H1 (cell line): ENCODE data around the gene PLSCR1.

Experiments used
- ASH2L ChIP-seq: fragments of 200-600, 300-600 bp; sonication (generic); IDR thresholded peaks from one replicate; pipeline ENCODE4 v1.7.1; 2017; ENCODE audit warnings: low read length
- CTCF ChIP-seq, 3 experiments: IDR thresholded peaks; 1 replicate in 2 of 3; 2 replicates in 1 of 3; pipeline versions ENCODE4 v1.5.1 to v1.6.1; 2011; ENCODE audit warnings: low read length in 3 of 3, mild to moderate bottlenecking in 3 of 3, inconsistent platforms in 2 of 3, low read depth in 1 of 3, moderate library complexity in 1 of 3; ENCODE audit not compliant: insufficient read depth in 1 of 3; ENCODE audit errors: control extremely low read depth in 1 of 3
- EZH2 ChIP-seq: fragments of 200-600 bp; sonication (generic); IDR thresholded peaks from 2 replicates; pipeline ENCODE4 v1.7.1; 2012; ENCODE audit warnings: low read depth, mild to moderate bottlenecking, moderate library complexity, low read length, inconsistent platforms; ENCODE audit not compliant: severe bottlenecking
- GABPA ChIP-seq: IDR thresholded peaks from 2 replicates; pipeline ENCODE4 v1.6.1; 2011; ENCODE audit warnings: mild to moderate bottlenecking, low read length, moderate library complexity, borderline replicate concordance; ENCODE audit not compliant: insufficient read depth
- RFX5 ChIP-seq: IDR thresholded peaks from 2 replicates; pipeline ENCODE4 v1.6.1; 2011; ENCODE audit warnings: low read depth, low read length, improper control_type of control experiment, borderline replicate concordance
- SIN3A ChIP-seq, 2 experiments: IDR thresholded peaks in 1 of 2; conservative IDR thresholded peaks in 1 of 2; 2 replicates each; pipeline ENCODE4 v1.6.1; 2011 to 2012; ENCODE audit warnings: low read length in 2 of 2, improper control_type of control experiment in 1 of 2, low read depth in 1 of 2, mild to moderate bottlenecking in 1 of 2
- SUZ12 ChIP-seq: fragments of 200-600 bp; sonication (generic); IDR thresholded peaks from 2 replicates; pipeline ENCODE4 v1.6.1; 2012; ENCODE audit warnings: mild to moderate bottlenecking, inconsistent platforms, low read length, moderate library complexity, mixed read lengths
- TEAD4 ChIP-seq: IDR thresholded peaks from 2 replicates; pipeline ENCODE4 v1.6.1; 2012; ENCODE audit warnings: low read depth, low read length, inconsistent platforms, mixed read lengths
- USF2 ChIP-seq: IDR thresholded peaks from 2 replicates; pipeline ENCODE4 v1.6.1; 2011; ENCODE audit warnings: low read length, improper control_type of control experiment
- ZNF274 ChIP-seq: IDR thresholded peaks from 2 replicates; pipeline ENCODE4 v1.7.0; 2012; ENCODE audit warnings: low read length, borderline replicate concordance; ENCODE audit errors: extremely low read depth

GRCh38 chr3:146496726-146497125 is 47.7 kb downstream of the PLSCR1 start:
- TF ChIP-seq TEAD4: no peak
- TF ChIP-seq CTCF (IDR thresholded peaks at IDR 0.05; ENCODE audit: control extremely low read depth in 1 of 3, insufficient read depth in 1 of 3, low read depth in 1 of 3, low read length in 3 of 3): no peak
- TF ChIP-seq EZH2: no peak
- no peak for TF ChIP-seq USF2
- no peak for TF ChIP-seq ASH2L
- TF ChIP-seq SUZ12: no peak
- no peak for TF ChIP-seq RFX5
- TF ChIP-seq SIN3A (conservative IDR thresholded peaks at IDR 0.05 in 1 of 2, IDR thresholded peaks at IDR 0.05 in 1 of 2; ENCODE audit: low read depth in 1 of 2, low read length in 2 of 2): no peak
- no peak for TF ChIP-seq GABPA
- TF ChIP-seq ZNF274: no peak
